Lung (tissue), 12 donors: Measurements from ENCODE around the gene SNED1. TPM values are rescaled to one million over a fixed set of nuclear protein-coding genes. Genes with fewer than 3 reads are reported as not detected.

Experiments used
- ATAC-seq: fragments of 200-7000 bp; cut with Tn5 transposase; one replicate; pipeline ENCODE4 v1.9.1; 2020; ENCODE audit warnings: moderate number of reproducible peaks; ENCODE audit not compliant: insufficient read depth, low FRiP score
- DNase-seq, 3 donors: peaks; one replicate each; pipeline ENCODE4 v3.0.0-alpha.2; 2013 to 2017
- H3K27ac ChIP-seq, 2 donors: one replicate each; pipeline ENCODE4 v1.5.1; 2013; ENCODE audit warnings: mild to moderate bottlenecking in 2 of 2, moderate library complexity in 2 of 2, control low read depth in 1 of 2, inconsistent platforms in 1 of 2, low read depth in 1 of 2, low read length in 1 of 2
- H3K27me3 ChIP-seq, 3 donors: one replicate each; pipeline ENCODE4 v1.5.1; 2013; ENCODE audit warnings: low read length in 2 of 3; ENCODE audit not compliant: control insufficient read depth in 3 of 3, insufficient read depth in 3 of 3
- H3K36me3 ChIP-seq, 4 donors: one replicate each; pipeline ENCODE4 v1.5.1; 2013; ENCODE audit warnings: low read length in 4 of 4, mild to moderate bottlenecking in 1 of 4, moderate library complexity in 1 of 4; ENCODE audit not compliant: control insufficient read depth in 4 of 4, insufficient read depth in 4 of 4
- H3K4me1 ChIP-seq, 5 donors: one replicate each; pipeline ENCODE4 v1.5.1; 2013; ENCODE audit warnings: low read length in 5 of 5, mild to moderate bottlenecking in 2 of 5, moderate library complexity in 1 of 5; ENCODE audit not compliant: control insufficient read depth in 5 of 5, insufficient read depth in 5 of 5
- H3K4me3 ChIP-seq: one replicate; pipeline ENCODE4 v1.5.1; 2013; ENCODE audit warnings: mild to moderate bottlenecking, control low read depth, moderate library complexity
- H3K9ac ChIP-seq, 2 donors: one replicate each; pipeline ENCODE4 v1.5.1; 2013; ENCODE audit warnings: low read length in 2 of 2, control low read depth in 1 of 2; ENCODE audit not compliant: insufficient read depth in 1 of 2
- H3K9me3 ChIP-seq, 4 donors: one replicate each; pipeline ENCODE4 v1.5.1; 2013; ENCODE audit warnings: low read length in 3 of 4, mild to moderate bottlenecking in 1 of 4, moderate library complexity in 1 of 4; ENCODE audit not compliant: control insufficient read depth in 4 of 4, insufficient read depth in 3 of 4
- CTCF ChIP-seq: IDR thresholded peaks from 2 replicates; pipeline ENCODE4 v1.5.1; 2012; ENCODE audit warnings: mild to moderate bottlenecking; ENCODE audit errors: control extremely low read depth, extremely low read depth
- WGBS, 2 donors: extraction: QIAGEN DNeasy Blood & Tissue Kit; methylation state at CpG; one replicate each; pipeline ENCODE4 v1.1.7; 2013; 5-methylcytosine and 5-hydroxymethylcytosine counted together
- polyA plus RNA-seq, 2 donors: library from polyadenylated mRNA; stranded (reverse); fragments of 200-250 nt; gene quantifications; one replicate each; pipeline ENCODE4 v1.2.1, GENCODE V29; 2013
- total RNA-seq, 2 donors: library from RNA; depleted of rRNA in 1 of 2; stranded (reverse); fragments of >200 nt in 1 of 2; gene quantifications; one replicate each; pipeline ENCODE4 v1.2.1, GENCODE V29; 2014 to 2021
- donor health status: control.
- donor health status: control.
- donor health status: Bipolar disorder and iron deficiency.
- donor health status: healthy.
- donor health status: DM: yes; HTN: yes; CAD: no.

The SNED1 gene
- total and polyA plus RNA-seq, 4 donors = 5.9 to 74.6 (median 34.7) TPM

GRCh38 chr2:241112046-241112445 is 113.6 kb downstream of the SNED1 start:
- no peak overlapping the region for H3K4me3 ChIP-seq
- no peak overlapping the region for H3K9ac ChIP-seq
- peaks cover 0 to 12% (median 0%) of the 10 kb centered on the region in 4 donors for H3K36me3 ChIP-seq
- no peak for DNase-seq
- H3K27ac ChIP-seq = no peak overlapping the region
- 95 to 97% methylated on average over 17 of the region's 17 CpGs for WGBS, 2 donors
- no peaks in the 10 kb centered on the region for H3K9me3 ChIP-seq
- no peaks in the 10 kb centered on the region for H3K27me3 ChIP-seq
- ATAC-seq = no peak
- peaks cover 0 to 9% (median 0%) of the 10 kb centered on the region in 5 donors for H3K4me1 ChIP-seq
- TF ChIP-seq CTCF = no peak

- DNase-seq (no peak), ATAC-seq (no peak)
- H3K27me3 ChIP-seq = no peaks in the 10 kb centered on the region
- WGBS, 2 donors = 80 to 85% methylated on average over 8 of the region's 8 CpGs
- peaks cover 0 to 9% (median 0%) of the 10 kb centered on the region in 5 donors for H3K4me1 ChIP-seq
- TF ChIP-seq CTCF = no peak
- no peak overlapping the region for H3K9ac ChIP-seq
- no peaks in the 10 kb centered on the region for H3K9me3 ChIP-seq
- H3K4me3 ChIP-seq = no peak overlapping the region
- H3K36me3 ChIP-seq = peaks cover 0 to 15% (median 0%) of the 10 kb centered on the region in 4 donors
- no peak overlapping the region for H3K27ac ChIP-seq
Measured at GRCh38 chr2:241112592-241112991, 114.2 kb downstream of the SNED1 start.

GRCh38 chr2:241114836-241115235 is 116.4 kb downstream of the SNED1 start:
- Histone ChIP-seq H3K9ac (no peak overlapping the region), H3K4me1 (peaks cover 0 to 2% (median 0%) of the 10 kb centered on the region in 5 donors), H3K27me3 (no peaks in the 10 kb centered on the region), H3K9me3 (no peaks in the 10 kb centered on the region), H3K36me3 (peaks cover 0 to 15% (median 0%) of the 10 kb centered on the region in 4 donors), H3K4me3 (no peak overlapping the region), H3K27ac (no peak overlapping the region)
- DNase-seq (no peak), ATAC-seq (no peak)
- 96 to 99% methylated on average over 11 of the region's 11 CpGs for WGBS, 2 donors
- TF ChIP-seq CTCF = no peak

- WGBS, 2 donors = 68 to 95% methylated on average over 8 of the region's 8 CpGs
- no peak overlapping the region for H3K9ac ChIP-seq
- no peak overlapping the region for H3K27ac ChIP-seq
- no peak overlapping the region for H3K4me3 ChIP-seq
- H3K36me3 ChIP-seq = peaks cover 0 to 15% (median 0%) of the 10 kb centered on the region in 4 donors
- ATAC-seq = no peak
- DNase-seq = no peak
- H3K27me3 ChIP-seq = no peaks in the 10 kb centered on the region
- no peak for TF ChIP-seq CTCF
- H3K9me3 ChIP-seq = no peaks in the 10 kb centered on the region
- peaks cover 0 to 2% (median 0%) of the 10 kb centered on the region in 5 donors for H3K4me1 ChIP-seq
Measured at GRCh38 chr2:241115361-241115760, 116.9 kb downstream of the SNED1 start.
